Esophagus muscularis mucosa (tissue), 4 donors: ENCODE results near the gene AIF1L.

Experiments
- CTCF ChIP-seq, 3 experiments: fragments of 200-600 bp in 2 of 3; fragments of 450-650 bp in 1 of 3; sonication (generic) in 2 of 3; IDR thresholded peaks; one replicate each; pipeline ENCODE4 v1.5.1; 2017 to 2019; ENCODE audit warnings: antibody characterized with exemption in 3 of 3, mild to moderate bottlenecking in 2 of 3, moderate library complexity in 1 of 3
- EP300 ChIP-seq: sonication (generic); formaldehyde crosslinking; IDR thresholded peaks from one replicate; pipeline ENCODE4 v1.6.1; 2017; ENCODE audit warnings: antibody characterized with exemption
- POLR2A ChIP-seq: fragments of 450-650 bp; IDR thresholded peaks from one replicate; pipeline ENCODE4 v1.6.1; 2017; ENCODE audit warnings: antibody characterized with exemption, moderate library complexity, mild to moderate bottlenecking, low read depth
- POLR2AphosphoS5 ChIP-seq, 2 donors: sonication (generic); formaldehyde crosslinking; IDR thresholded peaks; one replicate each; pipeline ENCODE4 v1.6.1; 2017; ENCODE audit warnings: antibody characterized with exemption in 2 of 2

- TF ChIP-seq CTCF (IDR thresholded peaks at IDR 0.05): no peak
- TF ChIP-seq POLR2AphosphoS5 (IDR thresholded peaks at IDR 0.05): no peak
- no peak for TF ChIP-seq POLR2A
- TF ChIP-seq EP300: no peak
Observed at GRCh38 chr9:131140550-131140949, 44.2 kb downstream of the AIF1L start.
